Stimulated activated CD4-positive, alpha-beta T cell treated with anti-CD3 and anti-CD28 coated beads, Interleukin-4, amount 100 ng/mL, for 24 hours (primary cell): ENCODE measurements around the gene FPR2.
"Not testable (repeated sequence)": the region's sequence is repeated elsewhere in the genome, so short reads cannot be mapped to it uniquely, and the experiment has no call there.

Source experiments
- DNase-seq: peaks from one replicate; pipeline ENCODE4 v3.0.0-alpha.2; 2020

Gene FPR2

GRCh38 chr19:51740356-51740755, 20.6 kb upstream of the FPR2 start:
- DNase-seq, result no peak

GRCh38 chr19:51742789-51743188, 18.2 kb upstream of the FPR2 start:
- no peak for DNase-seq

GRCh38 chr19:51743405-51743804, 17.6 kb upstream of the FPR2 start:
- no peak for DNase-seq

- no peak for DNase-seq
Measured at GRCh38 chr19:51746731-51747130, 14.2 kb upstream of the FPR2 start.

GRCh38 chr19:51749979-51750378, 11.0 kb upstream of the FPR2 start:
- no peak for DNase-seq

- DNase-seq, result no peak
Measured at GRCh38 chr19:51750400-51751094, 10.4 kb upstream of the FPR2 start.

- no peak for DNase-seq
Measured at GRCh38 chr19:51751655-51752054, 9.3 kb upstream of the FPR2 start, which contains the start of gene FPR1. FPR1 (minus strand) TSS chr19:51751878; CDS start chr19:51746994, 4,884 bp downstream.

- DNase-seq, result no peak
Measured at GRCh38 chr19:51754109-51754508, 6.9 kb upstream of the FPR2 start.

GRCh38 chr19:51754770-51755169, 6.2 kb upstream of the FPR2 start:
- no peak for DNase-seq

GRCh38 chr19:51755571-51755970, 5.4 kb upstream of the FPR2 start:
- DNase-seq, result no peak

- no peak for DNase-seq
Measured at GRCh38 chr19:51761696-51762095, 716 bp downstream of the FPR2 start.

- no peak for DNase-seq
Measured at GRCh38 chr19:51765086-51765485, 4.1 kb downstream of the FPR2 start.

GRCh38 chr19:51766461-51766860, 5.5 kb downstream of the FPR2 start:
- DNase-seq, result no peak

- DNase-seq, result no peak
Measured at GRCh38 chr19:51771376-51772130, 10.6 kb downstream of the FPR2 start.

GRCh38 chr19:51772977-51773376, 12.0 kb downstream of the FPR2 start:
- DNase-seq, result no peak

- DNase-seq, result not testable (repeated sequence)
Measured at GRCh38 chr19:51776561-51776960, 15.6 kb downstream of the FPR2 start.

- peak; percentile 46 for DNase-seq
Measured at GRCh38 chr19:51777570-51778462, 16.8 kb downstream of the FPR2 start.

GRCh38 chr19:51779181-51779580, 18.2 kb downstream of the FPR2 start:
- DNase-seq, result no peak

- no peak for DNase-seq
Measured at GRCh38 chr19:51779703-51780102, 18.7 kb downstream of the FPR2 start.

GRCh38 chr19:51780270-51780669, 19.3 kb downstream of the FPR2 start:
- no peak for DNase-seq

GRCh38 chr19:51781999-51782398, 21.0 kb downstream of the FPR2 start:
- no peak for DNase-seq

GRCh38 chr19:51783372-51783771, 22.4 kb downstream of the FPR2 start:
- no peak for DNase-seq

- no peak for DNase-seq
Measured at GRCh38 chr19:51784109-51784785, 23.3 kb downstream of the FPR2 start.
